Measurements from ENCODE around the gene DCAF10. TPM values are rescaled to one million over a fixed set of nuclear protein-coding genes. Genes with fewer than 3 reads are reported as not detected.

The DCAF10 gene
- total and polyA plus RNA-seq, 4 donors = 9.7 to 22.2 (median 15.3) TPM

DNA sequence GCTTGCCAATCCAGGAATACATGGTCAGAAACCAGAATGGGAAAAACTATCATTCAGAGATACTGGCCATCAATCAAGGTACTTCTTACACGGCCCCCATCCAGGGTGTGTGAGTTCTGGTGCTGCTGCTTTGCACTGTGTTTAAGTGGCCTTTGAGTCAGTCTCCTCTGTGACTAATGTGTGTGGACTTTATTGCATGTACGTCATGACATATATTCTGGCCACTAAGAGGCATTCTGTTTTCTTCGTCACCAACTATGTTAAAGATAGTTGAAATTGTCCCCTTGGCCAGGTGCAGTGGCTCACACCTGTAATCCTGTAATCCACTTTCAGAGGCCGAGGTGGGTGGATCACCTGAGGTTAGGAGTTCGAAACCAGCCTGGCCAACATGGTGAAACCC is 24.3 kb upstream of the DCAF10 start:
- Histone ChIP-seq H3K4me1 (ENCODE audit: control insufficient read depth in 4 of 4, insufficient read depth in 4 of 4, low read length in 3 of 4) (no peaks in the 10 kb centered on the region), H3K27ac (ENCODE audit: low read depth in 1 of 2, low read length in 2 of 2) (no peak overlapping the region), H3K4me3 (ENCODE audit: low read depth in 1 of 3, low read length in 3 of 3) (no peak overlapping the region), H3K36me3 (ENCODE audit: control insufficient read depth in 4 of 4, insufficient read depth in 3 of 4, low read depth in 1 of 4, low read length in 3 of 4) (peaks cover 10 to 50% (median 42%) of the 10 kb centered on the region in 4 donors), H3K27me3 (ENCODE audit: control insufficient read depth in 4 of 4, insufficient read depth in 4 of 4, low read length in 3 of 4) (no peaks in the 10 kb centered on the region), H3K9ac (ENCODE audit: low read depth in 1 of 2, low read length in 2 of 2) (no peak overlapping the region), H3K9me3 (ENCODE audit: control insufficient read depth in 4 of 4, low read length in 3 of 4) (no peaks in the 10 kb centered on the region)
- no peak for DNase-seq (ENCODE audit: low spot score)
- 93% methylated on average over 5 of the region's 5 CpGs for WGBS
- no peak for TF ChIP-seq FOXA1 (IDR thresholded peaks at IDR 0.05)

- 88% methylated on average over 2 of the region's 2 CpGs for WGBS
- no peaks in the 10 kb centered on the region for H3K27me3 ChIP-seq (ENCODE audit: control insufficient read depth in 4 of 4, insufficient read depth in 4 of 4, low read length in 3 of 4)
- no peak overlapping the region for H3K9ac ChIP-seq (ENCODE audit: low read depth in 1 of 2, low read length in 2 of 2)
- TF ChIP-seq FOXA2 (IDR thresholded peaks at IDR 0.05) (no peak), ATF3 (IDR thresholded peaks at IDR 0.05) (no peak), GABPA (IDR thresholded peaks at IDR 0.05 in 1 of 2, conservative IDR thresholded peaks at IDR 0.05 in 1 of 2) (no peak), RXRA (IDR thresholded peaks at IDR 0.05) (no peak), FOXA1 (IDR thresholded peaks at IDR 0.05) (no peak), EGR1 (IDR thresholded peaks at IDR 0.05; ENCODE audit: low read depth in 2 of 2) (no peak), HNF4G (IDR thresholded peaks at IDR 0.05) (no peak)
- TF ChIP-seq, protein P1, sequence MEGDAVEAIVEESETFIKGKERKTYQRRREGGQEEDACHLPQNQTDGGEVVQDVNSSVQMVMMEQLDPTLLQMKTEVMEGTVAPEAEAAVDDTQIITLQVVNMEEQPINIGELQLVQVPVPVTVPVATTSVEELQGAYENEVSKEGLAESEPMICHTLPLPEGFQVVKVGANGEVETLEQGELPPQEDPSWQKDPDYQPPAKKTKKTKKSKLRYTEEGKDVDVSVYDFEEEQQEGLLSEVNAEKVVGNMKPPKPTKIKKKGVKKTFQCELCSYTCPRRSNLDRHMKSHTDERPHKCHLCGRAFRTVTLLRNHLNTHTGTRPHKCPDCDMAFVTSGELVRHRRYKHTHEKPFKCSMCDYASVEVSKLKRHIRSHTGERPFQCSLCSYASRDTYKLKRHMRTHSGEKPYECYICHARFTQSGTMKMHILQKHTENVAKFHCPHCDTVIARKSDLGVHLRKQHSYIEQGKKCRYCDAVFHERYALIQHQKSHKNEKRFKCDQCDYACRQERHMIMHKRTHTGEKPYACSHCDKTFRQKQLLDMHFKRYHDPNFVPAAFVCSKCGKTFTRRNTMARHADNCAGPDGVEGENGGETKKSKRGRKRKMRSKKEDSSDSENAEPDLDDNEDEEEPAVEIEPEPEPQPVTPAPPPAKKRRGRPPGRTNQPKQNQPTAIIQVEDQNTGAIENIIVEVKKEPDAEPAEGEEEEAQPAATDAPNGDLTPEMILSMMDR (IDR thresholded peaks at IDR 0.05; ENCODE audit: low read depth, low read length, missing input control) = no peak
- peaks cover 0 to 8% (median 4%) of the 10 kb centered on the region in 4 donors for H3K4me1 ChIP-seq (ENCODE audit: control insufficient read depth in 4 of 4, insufficient read depth in 4 of 4, low read length in 3 of 4)
- H3K36me3 ChIP-seq (ENCODE audit: control insufficient read depth in 4 of 4, insufficient read depth in 3 of 4, low read depth in 1 of 4, low read length in 3 of 4) = peaks cover 8 to 59% (median 52%) of the 10 kb centered on the region in 4 donors
- no peak overlapping the region for H3K4me3 ChIP-seq (ENCODE audit: low read depth in 1 of 3, low read length in 3 of 3)
- H3K27ac ChIP-seq (ENCODE audit: low read depth in 1 of 2, low read length in 2 of 2) = no peak overlapping the region
- H3K9me3 ChIP-seq (ENCODE audit: control insufficient read depth in 4 of 4, low read length in 3 of 4) = no peaks in the 10 kb centered on the region
- DNase-seq (ENCODE audit: low spot score) = no peak
Observed at GRCh38 chr9:37778534-37778933, 22.1 kb upstream of the DCAF10 start.

DNA sequence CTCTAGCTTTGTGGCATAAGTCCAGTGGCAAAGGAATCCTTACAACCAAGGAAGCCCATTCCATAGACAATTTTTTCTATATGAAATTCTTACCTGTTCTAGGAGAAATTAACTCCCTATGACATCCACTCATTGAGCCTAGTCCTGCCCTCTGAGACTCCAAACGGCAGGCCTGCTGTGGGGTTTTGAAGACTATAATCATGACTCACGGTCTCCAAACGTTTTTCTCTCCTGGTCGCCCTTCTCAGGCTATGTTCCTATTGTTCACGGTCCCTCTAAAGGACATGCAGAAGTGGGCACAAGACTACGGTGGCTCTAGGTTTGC is 16.3 kb upstream of the DCAF10 start:
- Histone ChIP-seq H3K27ac (ENCODE audit: low read depth in 1 of 2, low read length in 2 of 2) (no peak overlapping the region), H3K4me1 (ENCODE audit: control insufficient read depth in 4 of 4, insufficient read depth in 4 of 4, low read length in 3 of 4) (peaks cover 0 to 22% (median 19%) of the 10 kb centered on the region in 4 donors), H3K4me3 (ENCODE audit: low read depth in 1 of 3, low read length in 3 of 3) (peak overlapping the region; percentile 92 to 99 (median 93)), H3K27me3 (ENCODE audit: control insufficient read depth in 4 of 4, insufficient read depth in 4 of 4, low read length in 3 of 4) (no peaks in the 10 kb centered on the region), H3K9ac (ENCODE audit: low read depth in 1 of 2, low read length in 2 of 2) (peak overlapping the region; percentile 1 to 21), H3K9me3 (ENCODE audit: control insufficient read depth in 4 of 4, low read length in 3 of 4) (no peaks in the 10 kb centered on the region), H3K36me3 (ENCODE audit: control insufficient read depth in 4 of 4, insufficient read depth in 3 of 4, low read depth in 1 of 4, low read length in 3 of 4) (peaks cover 0 to 35% (median 29%) of the 10 kb centered on the region in 4 donors)
- no peak for TF ChIP-seq HNF4A (conservative IDR thresholded peaks at IDR 0.05)
- TF ChIP-seq, protein P1 (IDR thresholded peaks at IDR 0.05; ENCODE audit: low read depth, low read length, missing input control) = no peak
- no peak for TF ChIP-seq SP1 (IDR thresholded peaks at IDR 0.05)
- TF ChIP-seq GABPA (IDR thresholded peaks at IDR 0.05 in 1 of 2, conservative IDR thresholded peaks at IDR 0.05 in 1 of 2) = no peak
- TF ChIP-seq HNF4G (IDR thresholded peaks at IDR 0.05) = no peak
- TF ChIP-seq, protein P2, sequence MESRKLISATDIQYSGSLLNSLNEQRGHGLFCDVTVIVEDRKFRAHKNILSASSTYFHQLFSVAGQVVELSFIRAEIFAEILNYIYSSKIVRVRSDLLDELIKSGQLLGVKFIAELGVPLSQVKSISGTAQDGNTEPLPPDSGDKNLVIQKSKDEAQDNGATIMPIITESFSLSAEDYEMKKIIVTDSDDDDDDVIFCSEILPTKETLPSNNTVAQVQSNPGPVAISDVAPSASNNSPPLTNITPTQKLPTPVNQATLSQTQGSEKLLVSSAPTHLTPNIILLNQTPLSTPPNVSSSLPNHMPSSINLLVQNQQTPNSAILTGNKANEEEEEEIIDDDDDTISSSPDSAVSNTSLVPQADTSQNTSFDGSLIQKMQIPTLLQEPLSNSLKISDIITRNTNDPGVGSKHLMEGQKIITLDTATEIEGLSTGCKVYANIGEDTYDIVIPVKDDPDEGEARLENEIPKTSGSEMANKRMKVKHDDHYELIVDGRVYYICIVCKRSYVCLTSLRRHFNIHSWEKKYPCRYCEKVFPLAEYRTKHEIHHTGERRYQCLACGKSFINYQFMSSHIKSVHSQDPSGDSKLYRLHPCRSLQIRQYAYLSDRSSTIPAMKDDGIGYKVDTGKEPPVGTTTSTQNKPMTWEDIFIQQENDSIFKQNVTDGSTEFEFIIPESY (IDR thresholded peaks at IDR 0.05) = no peak
- TF ChIP-seq NR2F2 (IDR thresholded peaks at IDR 0.05) = no peak
- no peak for TF ChIP-seq FOXA2 (IDR thresholded peaks at IDR 0.05)
- TF ChIP-seq ATF3 (IDR thresholded peaks at IDR 0.05) = no peak
- WGBS = 1% methylated on average over 6 of the region's 6 CpGs
- no peak for DNase-seq (ENCODE audit: low spot score)

Data from liver (tissue), 9 donors.